Measurements from ENCODE around the gene GLMN.

Gene GLMN

DNA sequence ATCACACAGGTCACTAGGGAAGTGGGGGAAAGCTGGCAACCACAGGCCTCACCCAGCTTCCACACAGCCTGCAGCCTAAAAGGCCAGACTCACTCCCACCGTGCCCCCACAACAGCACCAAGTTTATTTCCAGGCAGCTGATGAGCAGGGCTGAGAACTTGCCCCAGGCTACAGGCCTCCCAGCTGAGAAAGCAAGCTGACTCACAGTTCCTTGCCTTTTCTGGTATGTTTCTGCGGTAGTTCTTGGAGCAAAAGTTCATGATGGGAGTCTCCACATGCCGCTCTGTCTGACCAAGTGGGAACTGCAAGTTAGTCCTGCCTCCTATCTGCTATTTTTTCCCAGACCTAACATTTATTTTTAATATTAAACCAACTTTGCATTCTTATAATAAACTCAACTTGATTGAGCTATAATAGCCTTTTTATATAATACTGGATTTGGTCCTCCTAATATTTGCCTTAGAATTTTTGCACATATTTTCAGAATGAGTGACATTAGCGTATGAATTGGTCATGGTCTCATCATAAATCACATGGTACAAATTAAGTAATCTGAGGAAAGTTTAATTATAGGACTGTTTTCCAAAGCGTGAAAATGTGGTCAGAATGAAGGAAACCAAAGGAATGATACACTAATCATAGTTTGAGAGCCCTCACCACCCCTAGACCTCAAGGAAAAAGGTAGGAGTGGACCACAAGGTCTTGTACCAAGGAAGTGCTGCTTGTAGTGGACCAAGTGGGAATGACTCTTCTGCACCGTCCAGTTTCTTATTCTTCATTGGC, 30.8 kb upstream of the GLMN start:
- Histone ChIP-seq H3F3A (ENCODE audit: control insufficient read depth, insufficient read depth) (no peaks in the 10 kb centered on the region), H3K9me2 (replicated peaks; ENCODE audit: control insufficient read depth, low read length) (no peaks in the 10 kb centered on the region), H3K27me3 (ENCODE audit: control insufficient read depth, low read length) (no peaks in the 10 kb centered on the region), H3K79me2 (ENCODE audit: control insufficient read depth, low read length) (no peaks in the 10 kb centered on the region), H3K4me2 (ENCODE audit: low read length) (no peak overlapping the region), H3K4me3 (ENCODE audit: low read length) (no peak overlapping the region), H3K27ac (ENCODE audit: low read depth, low read length) (no peak overlapping the region), H3K36me3 (ENCODE audit: control insufficient read depth, low read length) (peaks cover 28% of the 10 kb centered on the region), H3K4me1 (ENCODE audit: control insufficient read depth, low read length) (no peaks in the 10 kb centered on the region), H3K9me3 (ENCODE audit: control insufficient read depth, insufficient read depth, low read length) (peaks cover 4% of the 10 kb centered on the region; the same call in 1 of the 2 replicates), H4K20me1 (ENCODE audit: control insufficient read depth, insufficient read depth, low read depth, low read length) (no peaks in the 10 kb centered on the region)
- TF ChIP-seq, protein P1, sequence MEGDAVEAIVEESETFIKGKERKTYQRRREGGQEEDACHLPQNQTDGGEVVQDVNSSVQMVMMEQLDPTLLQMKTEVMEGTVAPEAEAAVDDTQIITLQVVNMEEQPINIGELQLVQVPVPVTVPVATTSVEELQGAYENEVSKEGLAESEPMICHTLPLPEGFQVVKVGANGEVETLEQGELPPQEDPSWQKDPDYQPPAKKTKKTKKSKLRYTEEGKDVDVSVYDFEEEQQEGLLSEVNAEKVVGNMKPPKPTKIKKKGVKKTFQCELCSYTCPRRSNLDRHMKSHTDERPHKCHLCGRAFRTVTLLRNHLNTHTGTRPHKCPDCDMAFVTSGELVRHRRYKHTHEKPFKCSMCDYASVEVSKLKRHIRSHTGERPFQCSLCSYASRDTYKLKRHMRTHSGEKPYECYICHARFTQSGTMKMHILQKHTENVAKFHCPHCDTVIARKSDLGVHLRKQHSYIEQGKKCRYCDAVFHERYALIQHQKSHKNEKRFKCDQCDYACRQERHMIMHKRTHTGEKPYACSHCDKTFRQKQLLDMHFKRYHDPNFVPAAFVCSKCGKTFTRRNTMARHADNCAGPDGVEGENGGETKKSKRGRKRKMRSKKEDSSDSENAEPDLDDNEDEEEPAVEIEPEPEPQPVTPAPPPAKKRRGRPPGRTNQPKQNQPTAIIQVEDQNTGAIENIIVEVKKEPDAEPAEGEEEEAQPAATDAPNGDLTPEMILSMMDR (IDR thresholded peaks at IDR 0.05; ENCODE audit: low read depth, low read length, poor library complexity, severe bottlenecking) = no peak
- TF ChIP-seq EZH2phosphoT487 (IDR thresholded peaks at IDR 0.05; ENCODE audit: borderline replicate concordance, low read length) = no peak

DNA sequence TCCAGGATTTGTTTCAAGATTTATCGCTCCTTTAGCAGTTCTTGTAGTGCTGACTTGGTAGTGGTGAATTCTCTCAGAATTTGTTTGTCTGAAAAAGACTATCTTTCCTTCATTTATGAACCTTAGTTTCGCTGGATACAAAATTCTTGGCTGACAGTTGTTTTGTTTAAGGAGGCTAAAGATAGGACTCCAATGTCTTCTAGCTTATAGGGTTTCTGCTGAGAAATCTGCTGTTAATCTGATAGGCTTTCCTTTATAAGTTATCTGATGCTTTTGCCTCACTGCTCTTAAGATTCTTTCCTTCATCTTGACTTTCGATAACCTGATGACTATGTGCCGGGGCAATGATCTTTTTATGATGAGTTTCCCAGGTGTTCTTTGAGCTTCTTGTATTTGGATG, 29.0 kb upstream of the GLMN start:
- Histone ChIP-seq H3K27me3 (ENCODE audit: control insufficient read depth, low read length) (no peaks in the 10 kb centered on the region), H3K36me3 (ENCODE audit: control insufficient read depth, low read length) (peaks cover 42% of the 10 kb centered on the region), H3K4me1 (ENCODE audit: control insufficient read depth, low read length) (no peaks in the 10 kb centered on the region), H3K9me3 (ENCODE audit: control insufficient read depth, insufficient read depth, low read length) (peaks cover 4% of the 10 kb centered on the region; the same call in 1 of the 2 replicates), H3F3A (ENCODE audit: control insufficient read depth, insufficient read depth) (no peaks in the 10 kb centered on the region), H3K4me3 (ENCODE audit: low read length) (no peak overlapping the region), H3K9me2 (replicated peaks; ENCODE audit: control insufficient read depth, low read length) (no peaks in the 10 kb centered on the region), H3K4me2 (ENCODE audit: low read length) (no peak overlapping the region), H4K20me1 (ENCODE audit: control insufficient read depth, insufficient read depth, low read depth, low read length) (no peaks in the 10 kb centered on the region), H3K79me2 (ENCODE audit: control insufficient read depth, low read length) (no peaks in the 10 kb centered on the region), H3K27ac (ENCODE audit: low read depth, low read length) (no peak overlapping the region)
- TF ChIP-seq, protein P1 (IDR thresholded peaks at IDR 0.05; ENCODE audit: low read depth, low read length, poor library complexity, severe bottlenecking) = no peak
- no peak for TF ChIP-seq EZH2phosphoT487 (IDR thresholded peaks at IDR 0.05; ENCODE audit: borderline replicate concordance, low read length)

DNA sequence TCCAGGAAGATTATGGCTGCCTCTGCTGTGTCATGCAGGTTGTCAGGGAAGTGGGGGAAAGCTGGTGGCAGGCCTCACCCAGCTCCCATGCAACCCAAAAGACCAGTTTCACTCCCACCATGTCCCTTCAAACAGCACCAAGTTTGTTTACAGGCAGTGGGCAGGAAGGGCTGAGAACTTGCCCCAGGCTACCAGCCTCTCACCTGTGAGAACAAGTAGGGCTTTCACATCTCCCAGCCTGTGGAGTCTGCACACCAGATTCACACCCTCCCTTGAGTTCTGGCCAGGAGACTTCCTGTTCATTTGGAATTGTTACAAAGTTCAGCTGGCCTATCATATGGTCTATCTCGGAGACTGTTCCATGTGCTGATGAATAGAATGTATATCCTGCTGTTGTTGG, 27.9 kb upstream of the GLMN start:
- no peaks in the 10 kb centered on the region for H3K4me1 ChIP-seq (ENCODE audit: control insufficient read depth, low read length)
- no peaks in the 10 kb centered on the region for H3K79me2 ChIP-seq (ENCODE audit: control insufficient read depth, low read length)
- H4K20me1 ChIP-seq (ENCODE audit: control insufficient read depth, insufficient read depth, low read depth, low read length) = no peaks in the 10 kb centered on the region
- H3K9me3 ChIP-seq (ENCODE audit: control insufficient read depth, insufficient read depth, low read length) = peaks cover 4% of the 10 kb centered on the region; the same call in 1 of the 2 replicates
- no peak overlapping the region for H3K4me3 ChIP-seq (ENCODE audit: low read length)
- no peak overlapping the region for H3K27ac ChIP-seq (ENCODE audit: low read depth, low read length)
- H3F3A ChIP-seq (ENCODE audit: control insufficient read depth, insufficient read depth) = no peaks in the 10 kb centered on the region
- no peak for TF ChIP-seq EZH2phosphoT487 (IDR thresholded peaks at IDR 0.05; ENCODE audit: borderline replicate concordance, low read length)
- TF ChIP-seq, protein P1 (IDR thresholded peaks at IDR 0.05; ENCODE audit: low read depth, low read length, poor library complexity, severe bottlenecking) = no peak
- peaks cover 42% of the 10 kb centered on the region for H3K36me3 ChIP-seq (ENCODE audit: control insufficient read depth, low read length)
- H3K9me2 ChIP-seq (replicated peaks; ENCODE audit: control insufficient read depth, low read length) = no peaks in the 10 kb centered on the region
- H3K4me2 ChIP-seq (ENCODE audit: low read length) = no peak overlapping the region
- H3K27me3 ChIP-seq (ENCODE audit: control insufficient read depth, low read length) = no peaks in the 10 kb centered on the region

Measured in DOHH2 (cell line).